A673 (cell line): Measurements from ENCODE around the gene ARHGAP8.

Source experiments
- CTCF ChIP-seq: fragments of 300-800, 200-600 bp; sonication (generic); conservative IDR thresholded peaks from 2 replicates; pipeline ENCODE4 v1.5.1; 2017; ENCODE audit warnings: low read depth, mild to moderate bottlenecking, antibody characterized with exemption, low read length, moderate library complexity, mixed read lengths
- EZH2 ChIP-seq: fragments of 200-600 bp; sonication (generic); IDR thresholded peaks from 2 replicates; pipeline ENCODE4 v1.6.1; 2017; ENCODE audit warnings: borderline replicate concordance, low read depth, mild to moderate bottlenecking, mixed read lengths, antibody characterized with exemption, low read length; ENCODE audit not compliant: poor library complexity, severe bottlenecking

GRCh38 chr22:44804327-44804726, 52.0 kb downstream of the ARHGAP8 start:
- TF ChIP-seq CTCF (no peak), EZH2 (no peak)
